Neural cell (in vitro differentiated cells): ENCODE results near the gene C11orf54. TPM values are rescaled to one million over a fixed set of nuclear protein-coding genes. Genes with fewer than 3 reads are reported as not detected.

Experiments
- H2AFZ ChIP-seq: fragments of 200-600, 300-800 bp; sonication (generic), shearing (Covaris generic); 2 replicates; pipeline ENCODE4 v1.6.0; 2014; ENCODE audit warnings: low read depth, mild to moderate bottlenecking, antibody characterized with exemption, low read length, moderate library complexity
- H3F3A ChIP-seq: fragments of 200-600 bp; shearing (Covaris generic); 2 replicates; pipeline ENCODE4 v1.6.1; 2016; ENCODE audit warnings: mild to moderate bottlenecking, moderate library complexity, mixed read lengths, antibody characterized with exemption, low read length; ENCODE audit not compliant: insufficient read depth, poor library complexity, severe bottlenecking
- H3K27ac ChIP-seq: fragments of 200-600, 300-800 bp; sonication (generic), shearing (Covaris generic); 2 replicates; pipeline ENCODE4 v1.5.1; 2014; ENCODE audit warnings: mild to moderate bottlenecking, low read length, moderate library complexity
- H3K27me3 ChIP-seq: fragments of 300-800, 200-600 bp; sonication (generic), shearing (Covaris generic); 2 replicates; pipeline ENCODE4 v1.6.0; 2014; ENCODE audit warnings: mild to moderate bottlenecking, low read depth, low read length, moderate library complexity; ENCODE audit not compliant: insufficient read depth
- H3K36me3 ChIP-seq: fragments of 300-800, 200-600 bp; sonication (generic), shearing (Covaris generic); 2 replicates; pipeline ENCODE4 v1.5.1; 2014; ENCODE audit warnings: mild to moderate bottlenecking, antibody characterized with exemption, low read length, moderate library complexity; ENCODE audit not compliant: insufficient read depth
- H3K4me2 ChIP-seq: fragments of 300-800, 200-600 bp; sonication (generic), shearing (Covaris generic); 2 replicates; pipeline ENCODE4 v1.6.0; 2014; ENCODE audit warnings: mild to moderate bottlenecking, low read length
- H3K4me3 ChIP-seq: fragments of 300-800, 200-600 bp; sonication (generic), shearing (Covaris generic); 2 replicates; pipeline ENCODE4 v1.5.1; 2014; ENCODE audit warnings: mild to moderate bottlenecking, low read length, moderate library complexity
- H3K79me2 ChIP-seq: fragments of 200-600 bp; shearing (Covaris generic); replicated peaks from 2 replicates; pipeline ENCODE4 v1.6.0; 2014; ENCODE audit warnings: mild to moderate bottlenecking, low read length, moderate library complexity; ENCODE audit not compliant: insufficient read depth
- H3K9ac ChIP-seq: fragments of 300-800, 200-600 bp; sonication (generic), shearing (Covaris generic); 2 replicates; pipeline ENCODE4 v1.6.1; 2016; ENCODE audit warnings: mild to moderate bottlenecking, low read length, mixed read lengths
- H3K9me2 ChIP-seq: fragments of 200-600 bp; shearing (Covaris generic); 2 replicates; pipeline ENCODE4 v1.6.1; 2016; ENCODE audit warnings: mild to moderate bottlenecking, low read length, mixed read lengths; ENCODE audit not compliant: insufficient read depth
- H3K9me3 ChIP-seq: fragments of 200-600, 300-800 bp; sonication (generic), shearing (Covaris generic); 2 replicates; pipeline ENCODE4 v1.6.1; 2016; ENCODE audit warnings: mild to moderate bottlenecking, mixed run types, low read length, moderate library complexity, mixed read lengths
- H4K20me1 ChIP-seq: fragments of 200-600 bp; shearing (Covaris generic); 2 replicates; pipeline ENCODE4 v1.6.1; 2016; ENCODE audit warnings: mild to moderate bottlenecking, mixed run types; ENCODE audit not compliant: insufficient read depth
- EP300 ChIP-seq: fragments of 450-650 bp; conservative IDR thresholded peaks from 2 replicates; pipeline ENCODE4 v1.6.1; 2014; ENCODE audit warnings: antibody characterized with exemption, mild to moderate bottlenecking, moderate library complexity; ENCODE audit not compliant: poor library complexity, severe bottlenecking
- EZH2 ChIP-seq: fragments of 200-600, 300-800 bp; shearing (Covaris generic), sonication (generic); IDR thresholded peaks from 2 replicates; pipeline ENCODE4 v1.6.1; 2014; ENCODE audit warnings: antibody characterized with exemption, low read length, borderline replicate concordance, mild to moderate bottlenecking; ENCODE audit not compliant: insufficient read depth, poor library complexity, severe bottlenecking
- MXI1 ChIP-seq: fragments of 450-650 bp; conservative IDR thresholded peaks from 2 replicates; pipeline ENCODE4 v1.6.1; 2014; ENCODE audit warnings: antibody characterized with exemption, mild to moderate bottlenecking; ENCODE audit not compliant: poor library complexity, severe bottlenecking
- POLR2AphosphoS5 ChIP-seq: IDR thresholded peaks from 2 replicates; pipeline ENCODE4 v1.6.1; 2012
- RAD21 ChIP-seq: fragments of 450-650 bp; conservative IDR thresholded peaks from 2 replicates; pipeline ENCODE4 v1.6.1; 2014; ENCODE audit warnings: antibody characterized with exemption, mild to moderate bottlenecking, moderate library complexity
- SMC3 ChIP-seq: fragments of 450-650 bp; conservative IDR thresholded peaks from 2 replicates; pipeline ENCODE4 v1.6.1; 2014; ENCODE audit warnings: antibody characterized with exemption, mild to moderate bottlenecking, moderate library complexity; ENCODE audit not compliant: poor library complexity
- TAF1 ChIP-seq: IDR thresholded peaks from 2 replicates; pipeline ENCODE4 v1.6.1; 2012; ENCODE audit warnings: low read depth
- polyA plus RNA-seq: library from polyadenylated mRNA; depleted of rRNA; stranded (reverse); fragments of >200 nt; gene quantifications from 2 replicates; pipeline ENCODE4 v1.2.3, GENCODE V29; 2014
- TF ChIP-seq, protein P1 (sequence below): fragments of 450-650 bp; IDR thresholded peaks from 2 replicates; pipeline ENCODE4 v1.5.1; 2014; ENCODE audit warnings: antibody characterized with exemption, mild to moderate bottlenecking, moderate library complexity; ENCODE audit not compliant: poor library complexity, severe bottlenecking
- TF ChIP-seq, protein P2 (sequence below): IDR thresholded peaks from 2 replicates; pipeline ENCODE4 v1.6.1; 2012; ENCODE audit warnings: borderline replicate concordance

The C11orf54 gene
- polyA plus RNA-seq, 1 donor from 2014 or later, result 35.0 TPM

DNA sequence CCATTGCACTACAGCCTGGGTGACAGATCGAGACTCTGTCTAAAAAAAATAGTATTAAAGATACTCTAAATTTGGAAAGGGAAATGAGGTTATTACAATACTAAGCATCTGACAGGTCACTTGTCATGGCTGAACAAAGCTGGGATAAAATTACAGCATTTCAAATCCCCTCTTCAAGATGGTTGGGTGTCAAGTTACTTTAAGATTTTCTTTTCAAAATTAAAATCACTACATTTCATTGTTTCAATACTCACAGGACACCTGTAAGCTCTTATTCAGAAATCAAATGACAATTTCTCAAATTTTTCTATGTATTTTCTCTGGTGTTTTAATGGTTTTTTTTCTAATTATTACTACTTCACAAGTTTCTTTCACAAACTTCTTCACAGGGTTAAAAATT is 5.8 kb upstream of the C11orf54 start:
- Histone ChIP-seq H3F3A (no peaks in the 10 kb centered on the region), H3K79me2 (peaks cover 32% of the 10 kb centered on the region), H2AFZ (no peak overlapping the region), H3K9me2 (no peaks in the 10 kb centered on the region), H3K9me3 (no peaks in the 10 kb centered on the region), H3K4me3 (no peak overlapping the region), H3K27me3 (no peaks in the 10 kb centered on the region), H4K20me1 (no peaks in the 10 kb centered on the region), H3K4me2 (no peak overlapping the region), H3K36me3 (peaks cover 19% of the 10 kb centered on the region), H3K9ac (no peak overlapping the region), H3K27ac (no peak overlapping the region)
- TF ChIP-seq, protein P1, sequence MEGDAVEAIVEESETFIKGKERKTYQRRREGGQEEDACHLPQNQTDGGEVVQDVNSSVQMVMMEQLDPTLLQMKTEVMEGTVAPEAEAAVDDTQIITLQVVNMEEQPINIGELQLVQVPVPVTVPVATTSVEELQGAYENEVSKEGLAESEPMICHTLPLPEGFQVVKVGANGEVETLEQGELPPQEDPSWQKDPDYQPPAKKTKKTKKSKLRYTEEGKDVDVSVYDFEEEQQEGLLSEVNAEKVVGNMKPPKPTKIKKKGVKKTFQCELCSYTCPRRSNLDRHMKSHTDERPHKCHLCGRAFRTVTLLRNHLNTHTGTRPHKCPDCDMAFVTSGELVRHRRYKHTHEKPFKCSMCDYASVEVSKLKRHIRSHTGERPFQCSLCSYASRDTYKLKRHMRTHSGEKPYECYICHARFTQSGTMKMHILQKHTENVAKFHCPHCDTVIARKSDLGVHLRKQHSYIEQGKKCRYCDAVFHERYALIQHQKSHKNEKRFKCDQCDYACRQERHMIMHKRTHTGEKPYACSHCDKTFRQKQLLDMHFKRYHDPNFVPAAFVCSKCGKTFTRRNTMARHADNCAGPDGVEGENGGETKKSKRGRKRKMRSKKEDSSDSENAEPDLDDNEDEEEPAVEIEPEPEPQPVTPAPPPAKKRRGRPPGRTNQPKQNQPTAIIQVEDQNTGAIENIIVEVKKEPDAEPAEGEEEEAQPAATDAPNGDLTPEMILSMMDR, result no peak
- TF ChIP-seq EZH2 (no peak), TAF1 (no peak), EP300 (no peak), POLR2AphosphoS5 (no peak), RAD21 (no peak), MXI1 (no peak), SMC3 (no peak)
- TF ChIP-seq, protein P2, sequence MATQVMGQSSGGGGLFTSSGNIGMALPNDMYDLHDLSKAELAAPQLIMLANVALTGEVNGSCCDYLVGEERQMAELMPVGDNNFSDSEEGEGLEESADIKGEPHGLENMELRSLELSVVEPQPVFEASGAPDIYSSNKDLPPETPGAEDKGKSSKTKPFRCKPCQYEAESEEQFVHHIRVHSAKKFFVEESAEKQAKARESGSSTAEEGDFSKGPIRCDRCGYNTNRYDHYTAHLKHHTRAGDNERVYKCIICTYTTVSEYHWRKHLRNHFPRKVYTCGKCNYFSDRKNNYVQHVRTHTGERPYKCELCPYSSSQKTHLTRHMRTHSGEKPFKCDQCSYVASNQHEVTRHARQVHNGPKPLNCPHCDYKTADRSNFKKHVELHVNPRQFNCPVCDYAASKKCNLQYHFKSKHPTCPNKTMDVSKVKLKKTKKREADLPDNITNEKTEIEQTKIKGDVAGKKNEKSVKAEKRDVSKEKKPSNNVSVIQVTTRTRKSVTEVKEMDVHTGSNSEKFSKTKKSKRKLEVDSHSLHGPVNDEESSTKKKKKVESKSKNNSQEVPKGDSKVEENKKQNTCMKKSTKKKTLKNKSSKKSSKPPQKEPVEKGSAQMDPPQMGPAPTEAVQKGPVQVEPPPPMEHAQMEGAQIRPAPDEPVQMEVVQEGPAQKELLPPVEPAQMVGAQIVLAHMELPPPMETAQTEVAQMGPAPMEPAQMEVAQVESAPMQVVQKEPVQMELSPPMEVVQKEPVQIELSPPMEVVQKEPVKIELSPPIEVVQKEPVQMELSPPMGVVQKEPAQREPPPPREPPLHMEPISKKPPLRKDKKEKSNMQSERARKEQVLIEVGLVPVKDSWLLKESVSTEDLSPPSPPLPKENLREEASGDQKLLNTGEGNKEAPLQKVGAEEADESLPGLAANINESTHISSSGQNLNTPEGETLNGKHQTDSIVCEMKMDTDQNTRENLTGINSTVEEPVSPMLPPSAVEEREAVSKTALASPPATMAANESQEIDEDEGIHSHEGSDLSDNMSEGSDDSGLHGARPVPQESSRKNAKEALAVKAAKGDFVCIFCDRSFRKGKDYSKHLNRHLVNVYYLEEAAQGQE, result no peak

DNA sequence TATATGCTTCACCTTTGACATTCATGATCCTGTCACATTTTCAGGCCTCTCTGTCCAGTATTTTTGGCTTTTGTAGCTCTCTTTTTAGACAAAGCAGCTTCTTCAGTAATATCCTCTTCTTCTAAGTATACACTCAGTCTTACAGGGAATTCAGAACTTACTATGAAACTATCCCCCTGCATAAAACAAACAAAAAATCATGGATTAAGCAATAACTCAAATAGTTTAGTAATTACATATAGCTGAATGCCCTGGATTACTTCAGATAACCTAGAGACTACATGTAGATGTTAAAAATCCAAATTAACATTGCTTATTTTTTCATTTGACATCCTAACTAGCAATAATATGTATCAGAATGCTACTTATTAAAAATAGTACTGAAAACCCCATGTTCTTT is 5.3 kb upstream of the C11orf54 start:
- no peak overlapping the region for H3K27ac ChIP-seq
- no peak overlapping the region for H3K4me3 ChIP-seq
- no peak overlapping the region for H2AFZ ChIP-seq
- H3K9me3 ChIP-seq, result no peaks in the 10 kb centered on the region
- no peaks in the 10 kb centered on the region for H3K9me2 ChIP-seq
- H4K20me1 ChIP-seq, result no peaks in the 10 kb centered on the region
- H3K27me3 ChIP-seq, result no peaks in the 10 kb centered on the region
- TF ChIP-seq, protein P2, result no peak
- TF ChIP-seq POLR2AphosphoS5 (no peak), MXI1 (no peak), EZH2 (no peak), TAF1 (no peak), SMC3 (no peak)
- no peak overlapping the region for H3K4me2 ChIP-seq
- H3K79me2 ChIP-seq, result peaks cover 34% of the 10 kb centered on the region
- H3K36me3 ChIP-seq, result peaks cover 19% of the 10 kb centered on the region
- no peak overlapping the region for H3K9ac ChIP-seq
- H3F3A ChIP-seq, result no peaks in the 10 kb centered on the region
